K562 (cell line): ENCODE measurements around the gene ABCB9. TPM values are rescaled to one million over a fixed set of nuclear protein-coding genes. Genes with fewer than 3 reads are reported as not detected.

Experiments used
- ARNT ChIP-seq, 2 experiments: fragments of 450-650 bp; IDR thresholded peaks; 2 replicates each; pipeline ENCODE4 v1.6.1; 2016; ENCODE audit warnings: mild to moderate bottlenecking in 1 of 2
- BDP1 ChIP-seq: IDR thresholded peaks from 3 replicates; pipeline ENCODE4 v1.6.1; 2011; ENCODE audit not compliant: insufficient read length, insufficient read depth
- BRCA1 ChIP-seq, 2 experiments: fragments of 450-650 bp in 1 of 2; sonication (generic) in 1 of 2; formaldehyde crosslinking in 1 of 2; IDR thresholded peaks; 2 replicates each; pipeline versions ENCODE4 v1.5.0 to v1.6.1; 2017 to 2020; ENCODE audit warnings: mild to moderate bottlenecking in 1 of 2, missing genetic modification reagents in 1 of 2
- CBFA2T3 ChIP-seq: fragments of 450-650 bp; IDR thresholded peaks from 2 replicates; pipeline ENCODE4 v1.6.1; 2017
- CREBBP ChIP-seq: IDR thresholded peaks from one replicate; pipeline ENCODE4 v1.6.1; 2012; ENCODE audit warnings: low read depth, mild to moderate bottlenecking, control low read depth, inconsistent platforms, low read length
- GTF2A2 ChIP-seq: IDR thresholded peaks from 2 replicates; pipeline ENCODE4 v1.6.1; 2016; ENCODE audit warnings: mild to moderate bottlenecking, missing genetic modification characterization, missing compliant biosample characterization
- HMG20A ChIP-seq: fragments of 450-650 bp; formaldehyde crosslinking; conservative IDR thresholded peaks from 2 replicates; pipeline ENCODE4 v1.4.0; 2020; ENCODE audit warnings: mild to moderate bottlenecking, mixed read lengths
- MEF2A ChIP-seq: IDR thresholded peaks from 2 replicates; pipeline ENCODE4 v1.6.1; 2011; ENCODE audit warnings: low read depth, mild to moderate bottlenecking, low read length, moderate library complexity; ENCODE audit not compliant: control insufficient read depth
- MTF1 ChIP-seq: fragments of 250-450 bp; sonication (Bioruptor Pico); IDR thresholded peaks from 2 replicates; pipeline ENCODE4 v1.9.0; 2021; ENCODE audit warnings: moderate library complexity, mild to moderate bottlenecking, inconsistent platforms, borderline replicate concordance
- NR2C1 ChIP-seq, 2 experiments: fragments of 450-650 bp; IDR thresholded peaks; 2 replicates each; pipeline ENCODE4 v1.6.1; 2017; ENCODE audit warnings: mild to moderate bottlenecking in 2 of 2, antibody characterized with exemption in 1 of 2, inconsistent platforms in 1 of 2, missing compliant biosample characterization in 1 of 2, missing genetic modification characterization in 1 of 2
- NUFIP1 ChIP-seq: fragments of 450-650 bp; IDR thresholded peaks from 2 replicates; pipeline ENCODE4 v1.6.1; 2018; ENCODE audit not compliant: partially characterized antibody
- POLR3G ChIP-seq: IDR thresholded peaks from 2 replicates; pipeline ENCODE4 v1.6.1; 2011; ENCODE audit not compliant: insufficient read length, insufficient replicate concordance; ENCODE audit errors: extremely low read depth
- SRSF7 ChIP-seq: fragments of 200-400 bp; formaldehyde crosslinking; optimal IDR thresholded peaks from 2 replicates; pipeline ENCODE3; 2017; ENCODE audit warnings: mild to moderate bottlenecking, low read depth, low read length
- TAF1 ChIP-seq: IDR thresholded peaks from 2 replicates; pipeline ENCODE4 v1.6.1; 2011; ENCODE audit warnings: mild to moderate bottlenecking, low read length, moderate library complexity; ENCODE audit not compliant: insufficient read depth, control insufficient read depth, severe bottlenecking; ENCODE audit errors: extremely low read depth
- U2AF2 ChIP-seq: fragments of 200-400 bp; formaldehyde crosslinking; optimal IDR thresholded peaks from 2 replicates; pipeline ENCODE3; 2017; ENCODE audit warnings: low read depth, mild to moderate bottlenecking, low read length
- ZKSCAN8 ChIP-seq: fragments of 200-800 bp; sonication (Bioruptor generic); IDR thresholded peaks from 2 replicates; pipeline ENCODE4 v1.6.1; 2016; ENCODE audit warnings: missing genetic modification characterization, missing compliant biosample characterization
- ZNF239 ChIP-seq: fragments of 250-450 bp; sonication (Bioruptor Pico); IDR thresholded peaks from 2 replicates; pipeline ENCODE4 v1.4.0; 2020; ENCODE audit warnings: mild to moderate bottlenecking
- ZNF589 ChIP-seq: fragments of 200-800 bp; sonication (Bioruptor generic); IDR thresholded peaks from 2 replicates; pipeline ENCODE4 v1.6.1; 2016; ENCODE audit warnings: low read depth, missing genetic modification characterization, missing compliant biosample characterization
- ZNF717 ChIP-seq: fragments of 250-450 bp; sonication (Bioruptor Pico); IDR thresholded peaks from 2 replicates; pipeline ENCODE4 v1.5.0; 2021
- ZSCAN32 ChIP-seq: fragments of 450-650 bp; formaldehyde crosslinking; IDR thresholded peaks from 2 replicates; pipeline ENCODE4 v1.4.0; 2020; ENCODE audit warnings: mild to moderate bottlenecking, moderate library complexity
- polyA plus RNA-seq, 8 experiments: library from polyadenylated mRNA; depleted of rRNA in 4 of 8; stranded (reverse) in 5 of 8; unstranded in 3 of 8; fragments of >200 nt; fragmentation: Nextera tagmentation in 2 of 8; fragmentation: Illumina TruSeq in 1 of 8; extraction: Ambion mirVana in 2 of 8; extraction: Trizol in 1 of 8; gene quantifications; 2 replicates each; pipeline versions ENCODE4 v1.2.1 to v1.2.3, GENCODE V29; 2011 to 2014; ENCODE audit warnings: inconsistent platforms in 1 of 8, missing spikeins in 1 of 8
- total RNA-seq, 7 experiments: library from RNA; depleted of rRNA in 6 of 7; stranded (reverse); fragments of >200 nt in 6 of 7; fragmentation: Illumina TruSeq in 2 of 7; extraction: Trizol in 2 of 7; gene quantifications; 2 replicates each; pipeline versions ENCODE4 v1.2.1 to v1.2.3, GENCODE V29; 2011 to 2021; ENCODE audit warnings: low replicate concordance in 1 of 7
- TF ChIP-seq, protein P1 (sequence below): conservative IDR thresholded peaks from 2 replicates; pipeline ENCODE4 v1.6.1; 2011; ENCODE audit warnings: low read depth, mild to moderate bottlenecking, low read length; ENCODE audit not compliant: control insufficient read depth
- TF ChIP-seq, protein P2 (sequence below), 2 experiments: fragments of 450-650 bp; conservative IDR thresholded peaks; 2 replicates each; pipeline ENCODE4 v1.6.1; 2017; ENCODE audit warnings: mild to moderate bottlenecking in 2 of 2, moderate library complexity in 2 of 2
- TF ChIP-seq, protein P3 (sequence below): fragments of 250-450 bp; sonication (Bioruptor Pico); IDR thresholded peaks from 2 replicates; pipeline ENCODE4 v1.5.0; 2021
- TF ChIP-seq, protein P4 (sequence below): fragments of 250-450 bp; sonication (Bioruptor Pico); IDR thresholded peaks from 2 replicates; pipeline ENCODE4 v1.8.0; 2021; ENCODE audit warnings: borderline replicate concordance, mild to moderate bottlenecking, moderate library complexity; ENCODE audit not compliant: poor library complexity, severe bottlenecking

The ABCB9 gene
- total and polyA plus RNA-seq, 9 of the 15 experiments (the other 6 are each of a cell fraction or from before 2014, with no cell fraction given): 0.20 to 12.6 (median 6.2) TPM

DNA sequence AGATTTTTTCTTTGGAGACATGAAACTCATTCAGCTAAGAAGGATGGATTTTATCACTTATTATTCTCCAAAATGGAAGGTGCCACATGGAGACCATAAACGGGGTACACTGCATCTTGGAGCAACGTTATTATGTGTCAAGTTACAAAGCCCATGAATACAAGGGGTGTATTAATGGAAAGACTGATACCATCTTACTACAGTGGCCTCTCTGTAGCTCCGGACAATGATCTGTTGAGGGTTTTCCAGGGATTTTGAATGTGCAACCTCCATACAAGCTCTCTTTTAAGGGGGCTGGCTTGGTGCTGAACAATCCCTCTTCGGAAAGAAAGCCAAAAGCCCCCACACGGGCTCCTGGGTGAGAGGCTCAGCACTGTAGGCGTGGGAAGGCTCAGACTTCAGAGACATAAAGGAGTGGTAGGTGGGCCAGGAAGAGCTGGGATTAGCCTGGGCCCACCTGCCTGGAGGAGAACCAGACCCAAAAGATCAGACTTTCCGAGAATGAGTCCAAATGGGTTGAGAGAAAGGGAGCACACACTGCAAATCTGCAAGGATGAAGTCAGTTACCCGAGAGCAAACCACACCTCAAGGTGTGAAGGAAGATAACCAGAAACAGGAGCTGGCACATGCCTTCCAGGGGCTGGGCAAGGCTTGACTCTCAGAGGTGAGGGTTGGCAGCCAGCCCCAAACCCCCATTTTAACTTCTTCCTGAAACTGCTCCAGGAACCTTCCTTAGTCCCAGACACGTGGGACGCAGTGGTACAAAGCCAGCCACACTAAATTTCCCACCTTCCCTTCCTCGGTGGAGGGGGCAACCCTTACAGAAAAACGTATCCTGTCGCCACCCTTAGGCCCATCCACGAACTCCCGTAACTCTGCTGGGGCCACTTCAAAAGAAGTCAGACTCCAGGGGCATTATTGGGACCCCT lies 71.8 kb downstream of the ABCB9 start (continued):
- no peak for TF ChIP-seq BRCA1 (IDR thresholded peaks at IDR 0.05)
- TF ChIP-seq BRCA1 (CRISPR knock-in tag; IDR thresholded peaks at IDR 0.05): no peak
- TF ChIP-seq, protein P1, sequence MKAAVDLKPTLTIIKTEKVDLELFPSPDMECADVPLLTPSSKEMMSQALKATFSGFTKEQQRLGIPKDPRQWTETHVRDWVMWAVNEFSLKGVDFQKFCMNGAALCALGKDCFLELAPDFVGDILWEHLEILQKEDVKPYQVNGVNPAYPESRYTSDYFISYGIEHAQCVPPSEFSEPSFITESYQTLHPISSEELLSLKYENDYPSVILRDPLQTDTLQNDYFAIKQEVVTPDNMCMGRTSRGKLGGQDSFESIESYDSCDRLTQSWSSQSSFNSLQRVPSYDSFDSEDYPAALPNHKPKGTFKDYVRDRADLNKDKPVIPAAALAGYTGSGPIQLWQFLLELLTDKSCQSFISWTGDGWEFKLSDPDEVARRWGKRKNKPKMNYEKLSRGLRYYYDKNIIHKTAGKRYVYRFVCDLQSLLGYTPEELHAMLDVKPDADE: no peak; the same call in 1 of the 2 replicates
- TF ChIP-seq ZNF717 (CRISPR knock-in tag): no peak
- no peak for TF ChIP-seq ARNT (IDR thresholded peaks at IDR 0.05)
- TF ChIP-seq BDP1: no peak
- peak; percentile 75 for TF ChIP-seq CBFA2T3
- TF ChIP-seq MEF2A: no peak
- no peak for TF ChIP-seq SRSF7
- TF ChIP-seq, protein P2, sequence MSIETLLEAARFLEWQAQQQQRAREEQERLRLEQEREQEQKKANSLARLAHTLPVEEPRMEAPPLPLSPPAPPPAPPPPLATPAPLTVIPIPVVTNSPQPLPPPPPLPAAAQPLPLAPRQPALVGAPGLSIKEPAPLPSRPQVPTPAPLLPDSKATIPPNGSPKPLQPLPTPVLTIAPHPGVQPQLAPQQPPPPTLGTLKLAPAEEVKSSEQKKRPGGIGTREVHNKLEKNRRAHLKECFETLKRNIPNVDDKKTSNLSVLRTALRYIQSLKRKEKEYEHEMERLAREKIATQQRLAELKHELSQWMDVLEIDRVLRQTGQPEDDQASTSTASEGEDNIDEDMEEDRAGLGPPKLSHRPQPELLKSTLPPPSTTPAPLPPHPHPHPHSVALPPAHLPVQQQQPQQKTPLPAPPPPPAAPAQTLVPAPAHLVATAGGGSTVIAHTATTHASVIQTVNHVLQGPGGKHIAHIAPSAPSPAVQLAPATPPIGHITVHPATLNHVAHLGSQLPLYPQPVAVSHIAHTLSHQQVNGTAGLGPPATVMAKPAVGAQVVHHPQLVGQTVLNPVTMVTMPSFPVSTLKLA (conservative IDR thresholded peaks at IDR 0.05): peak in 1 of 2 experiments; percentile 44; a peak in 1 of 4 replicates
- TF ChIP-seq, protein P3, sequence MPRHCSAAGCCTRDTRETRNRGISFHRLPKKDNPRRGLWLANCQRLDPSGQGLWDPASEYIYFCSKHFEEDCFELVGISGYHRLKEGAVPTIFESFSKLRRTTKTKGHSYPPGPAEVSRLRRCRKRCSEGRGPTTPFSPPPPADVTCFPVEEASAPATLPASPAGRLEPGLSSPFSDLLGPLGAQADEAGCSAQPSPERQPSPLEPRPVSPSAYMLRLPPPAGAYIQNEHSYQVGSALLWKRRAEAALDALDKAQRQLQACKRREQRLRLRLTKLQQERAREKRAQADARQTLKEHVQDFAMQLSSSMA (CRISPR knock-in tag): no peak
- no peak for TF ChIP-seq GTF2A2 (tag)
- TF ChIP-seq ZSCAN32 (CRISPR knock-in tag): no peak
- no peak for TF ChIP-seq U2AF2
- no peak for TF ChIP-seq ZKSCAN8
- TF ChIP-seq CREBBP: no peak
- TF ChIP-seq MTF1 (CRISPR knock-in tag): no peak
- TF ChIP-seq POLR3G: no peak
- no peak for TF ChIP-seq NUFIP1
- no peak for TF ChIP-seq ZNF239 (CRISPR knock-in tag)
- TF ChIP-seq NR2C1 (IDR thresholded peaks at IDR 0.05): no peak
- TF ChIP-seq NR2C1 (tag; IDR thresholded peaks at IDR 0.05): no peak
- TF ChIP-seq, protein P4, sequence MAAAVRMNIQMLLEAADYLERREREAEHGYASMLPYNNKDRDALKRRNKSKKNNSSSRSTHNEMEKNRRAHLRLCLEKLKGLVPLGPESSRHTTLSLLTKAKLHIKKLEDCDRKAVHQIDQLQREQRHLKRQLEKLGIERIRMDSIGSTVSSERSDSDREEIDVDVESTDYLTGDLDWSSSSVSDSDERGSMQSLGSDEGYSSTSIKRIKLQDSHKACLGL: no peak
- no peak for TF ChIP-seq HMG20A (CRISPR knock-in tag)
- TF ChIP-seq TAF1: peak; percentile 32
- TF ChIP-seq ZNF589 (CRISPR knock-in tag): no peak
